Measurements from ENCODE around the gene UCHL1.
"Not testable (repeated sequence)": the region's sequence is repeated elsewhere in the genome, so short reads cannot be mapped to it uniquely, and the experiment has no call there.

The UCHL1 gene

GRCh38 chr4:41290479-41290878 lies 33.8 kb downstream of the UCHL1 start:
- DNase-seq (ENCODE audit: low read depth, low spot score), result no peak

- no peak for DNase-seq (ENCODE audit: low read depth, low spot score)
These were observed 37.8 kb downstream of the UCHL1 start for GRCh38 chr4:41294445-41295062.

- DNase-seq (ENCODE audit: low read depth, low spot score), result no peak
These were observed 40.3 kb downstream of the UCHL1 start for GRCh38 chr4:41296995-41297394.

- DNase-seq (ENCODE audit: low read depth, low spot score), result no peak
These were observed 41.1 kb downstream of the UCHL1 start for GRCh38 chr4:41297832-41298231.

- DNase-seq (ENCODE audit: low read depth, low spot score), result no peak
These were observed 42.8 kb downstream of the UCHL1 start for GRCh38 chr4:41299486-41299885.

- no peak for DNase-seq (ENCODE audit: low read depth, low spot score)
These were observed 44.4 kb downstream of the UCHL1 start for GRCh38 chr4:41301137-41301536.

GRCh38 chr4:41303372-41304118 lies 46.8 kb downstream of the UCHL1 start:
- no peak for DNase-seq (ENCODE audit: low read depth, low spot score)

GRCh38 chr4:41304221-41304620 lies 47.5 kb downstream of the UCHL1 start:
- no peak for DNase-seq (ENCODE audit: low read depth, low spot score)

GRCh38 chr4:41305476-41305875 lies 48.7 kb downstream of the UCHL1 start:
- DNase-seq (ENCODE audit: low read depth, low spot score), result no peak

- DNase-seq (ENCODE audit: low read depth, low spot score), result no peak
These were observed 50.9 kb downstream of the UCHL1 start for GRCh38 chr4:41307638-41308037.

GRCh38 chr4:41308398-41308797 lies 51.7 kb downstream of the UCHL1 start:
- no peak for DNase-seq (ENCODE audit: low read depth, low spot score)

GRCh38 chr4:41315426-41315825 lies 58.7 kb downstream of the UCHL1 start:
- DNase-seq (ENCODE audit: low read depth, low spot score), result not testable (repeated sequence)

GRCh38 chr4:41315862-41316261 lies 59.1 kb downstream of the UCHL1 start:
- no peak for DNase-seq (ENCODE audit: low read depth, low spot score)
